ENCODE data around the gene ADAMTSL3. TPM values are rescaled to one million over a fixed set of nuclear protein-coding genes. Genes with fewer than 3 reads are reported as not detected.

ADAMTSL3 gene
- total RNA-seq, 4 donors from 2014 or later = 16.2 to 19.7 (median 19.3) TPM

- TF ChIP-seq EP300 (IDR thresholded peaks at IDR 0.05) = no peak
- no peak for TF ChIP-seq POLR2A (IDR thresholded peaks at IDR 0.05)
- TF ChIP-seq, protein P1, sequence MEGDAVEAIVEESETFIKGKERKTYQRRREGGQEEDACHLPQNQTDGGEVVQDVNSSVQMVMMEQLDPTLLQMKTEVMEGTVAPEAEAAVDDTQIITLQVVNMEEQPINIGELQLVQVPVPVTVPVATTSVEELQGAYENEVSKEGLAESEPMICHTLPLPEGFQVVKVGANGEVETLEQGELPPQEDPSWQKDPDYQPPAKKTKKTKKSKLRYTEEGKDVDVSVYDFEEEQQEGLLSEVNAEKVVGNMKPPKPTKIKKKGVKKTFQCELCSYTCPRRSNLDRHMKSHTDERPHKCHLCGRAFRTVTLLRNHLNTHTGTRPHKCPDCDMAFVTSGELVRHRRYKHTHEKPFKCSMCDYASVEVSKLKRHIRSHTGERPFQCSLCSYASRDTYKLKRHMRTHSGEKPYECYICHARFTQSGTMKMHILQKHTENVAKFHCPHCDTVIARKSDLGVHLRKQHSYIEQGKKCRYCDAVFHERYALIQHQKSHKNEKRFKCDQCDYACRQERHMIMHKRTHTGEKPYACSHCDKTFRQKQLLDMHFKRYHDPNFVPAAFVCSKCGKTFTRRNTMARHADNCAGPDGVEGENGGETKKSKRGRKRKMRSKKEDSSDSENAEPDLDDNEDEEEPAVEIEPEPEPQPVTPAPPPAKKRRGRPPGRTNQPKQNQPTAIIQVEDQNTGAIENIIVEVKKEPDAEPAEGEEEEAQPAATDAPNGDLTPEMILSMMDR (IDR thresholded peaks at IDR 0.05) = no peak
- Histone ChIP-seq H3K4me3 (no peak overlapping the region), H3K27ac (no peak overlapping the region), H3K9me3 (no peaks in the 10 kb centered on the region), H3K27me3 (no peaks in the 10 kb centered on the region), H3K4me1 (peaks cover 0 to 8% (median under 1%) of the 10 kb centered on the region in 4 donors), H3K36me3 (no peaks in the 10 kb centered on the region)
- no peak for DNase-seq (ENCODE audit: low spot score in 2 of 2)
- 72 to 80% methylated on average over 1 of the region's 1 CpG for WGBS, 2 donors
These were observed 115.6 kb downstream of the ADAMTSL3 start for GRCh38 chr15:83769411-83769999.

DNA sequence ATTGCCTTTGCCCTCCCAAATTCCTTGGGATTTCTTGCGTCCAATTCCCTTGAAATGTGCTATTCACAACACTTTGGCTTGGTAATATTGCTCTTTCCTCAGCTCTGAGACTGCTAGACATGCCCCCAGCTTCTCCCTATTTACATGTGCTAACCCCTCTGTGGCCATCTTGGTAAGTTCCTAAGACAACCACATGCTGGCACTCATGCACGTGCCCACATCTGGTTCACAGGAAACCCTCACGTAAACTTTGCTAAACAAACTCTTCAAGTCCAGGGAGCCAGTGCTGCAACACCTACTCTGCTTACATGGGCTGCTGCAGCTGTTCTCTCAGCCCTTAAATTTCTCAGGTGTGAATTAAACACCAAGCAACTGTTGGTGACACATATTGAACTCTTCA is 121.8 kb downstream of the ADAMTSL3 start:
- 70 to 71% methylated on average over 3 of the region's 3 CpGs for WGBS, 2 donors
- Histone ChIP-seq H3K27ac (no peak overlapping the region), H3K36me3 (no peaks in the 10 kb centered on the region), H3K4me1 (no peaks in the 10 kb centered on the region), H3K27me3 (no peaks in the 10 kb centered on the region), H3K9me3 (no peaks in the 10 kb centered on the region), H3K4me3 (no peak overlapping the region)
- no peak for DNase-seq (ENCODE audit: low spot score in 2 of 2)
- TF ChIP-seq, protein P1 (IDR thresholded peaks at IDR 0.05) = no peak
- TF ChIP-seq POLR2A (IDR thresholded peaks at IDR 0.05) = no peak
- TF ChIP-seq EP300 (IDR thresholded peaks at IDR 0.05) = no peak

- WGBS, 2 donors = 94 to 98% methylated on average over 4 of the region's 4 CpGs
- DNase-seq (ENCODE audit: low spot score in 2 of 2) = no peak
- Histone ChIP-seq H3K27me3 (no peaks in the 10 kb centered on the region), H3K9me3 (peaks cover 0 to 2% (median 0%) of the 10 kb centered on the region in 4 donors), H3K4me1 (no peaks in the 10 kb centered on the region), H3K36me3 (no peaks in the 10 kb centered on the region), H3K4me3 (no peak overlapping the region), H3K27ac (no peak overlapping the region)
- TF ChIP-seq POLR2A (IDR thresholded peaks at IDR 0.05) (no peak), EP300 (IDR thresholded peaks at IDR 0.05) (no peak)
- TF ChIP-seq, protein P1 (IDR thresholded peaks at IDR 0.05) = no peak
These were observed 123.1 kb downstream of the ADAMTSL3 start for GRCh38 chr15:83776986-83777385.

DNA sequence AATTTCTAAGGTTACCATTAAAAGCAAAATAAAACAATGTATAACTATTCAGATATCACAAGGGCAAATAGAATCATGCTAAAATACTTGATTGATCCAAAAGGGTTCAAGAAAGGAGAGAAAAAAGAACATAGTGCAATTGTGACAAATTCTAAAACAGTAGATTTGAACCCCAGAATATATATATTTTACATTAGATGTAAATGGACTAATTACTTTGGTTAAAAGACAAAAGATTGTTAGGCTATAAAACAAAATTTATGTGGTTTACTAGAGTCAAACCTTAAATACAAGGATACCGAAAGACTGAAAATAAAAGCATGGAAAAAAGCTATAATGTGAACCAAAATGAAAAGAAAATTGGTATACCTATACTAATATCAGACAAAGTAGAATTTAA is 129.3 kb downstream of the ADAMTSL3 start:
- Histone ChIP-seq H3K9me3 (peaks cover 0 to 26% (median 0%) of the 10 kb centered on the region in 4 donors), H3K27ac (no peak overlapping the region), H3K4me3 (no peak overlapping the region), H3K27me3 (no peaks in the 10 kb centered on the region), H3K4me1 (no peaks in the 10 kb centered on the region), H3K36me3 (no peaks in the 10 kb centered on the region)
- no peak for TF ChIP-seq POLR2A (IDR thresholded peaks at IDR 0.05)
- TF ChIP-seq EP300 (IDR thresholded peaks at IDR 0.05) = no peak
- TF ChIP-seq, protein P1 (IDR thresholded peaks at IDR 0.05) = no peak
- DNase-seq (ENCODE audit: low spot score in 2 of 2) = no peak
- WGBS, 2 donors = 95 to 98% methylated on average over 1 of the region's 1 CpG

- TF ChIP-seq EP300 (IDR thresholded peaks at IDR 0.05) = no peak
- TF ChIP-seq POLR2A (IDR thresholded peaks at IDR 0.05) = no peak
- TF ChIP-seq, protein P1 (IDR thresholded peaks at IDR 0.05) = no peak
- no peaks in the 10 kb centered on the region for H3K4me1 ChIP-seq
- H3K27me3 ChIP-seq = no peaks in the 10 kb centered on the region
- no peak for DNase-seq (ENCODE audit: low spot score in 2 of 2)
- H3K9me3 ChIP-seq = peaks cover 0 to 26% (median 0%) of the 10 kb centered on the region in 4 donors
- H3K27ac ChIP-seq = no peak overlapping the region
- no peaks in the 10 kb centered on the region for H3K36me3 ChIP-seq
- no peak overlapping the region for H3K4me3 ChIP-seq
These were observed 131.1 kb downstream of the ADAMTSL3 start for GRCh38 chr15:83784975-83785374.
